IPS-15b (cell line): ENCODE results near the gene TUBGCP3.

ENCODE experiments used
- H3K27me3 ChIP-seq: one replicate; pipeline ENCODE4 v1.6.1; 2013; ENCODE audit warnings: low read length; ENCODE audit not compliant: control insufficient read depth, insufficient read depth
- H3K36me3 ChIP-seq: one replicate; pipeline ENCODE4 v1.6.1; 2013; ENCODE audit warnings: low read length; ENCODE audit not compliant: control insufficient read depth, insufficient read depth
- H3K4me1 ChIP-seq: one replicate; pipeline ENCODE4 v1.6.1; 2013; ENCODE audit warnings: mild to moderate bottlenecking, low read length; ENCODE audit not compliant: control insufficient read depth, insufficient read depth
- H3K4me3 ChIP-seq: one replicate; pipeline ENCODE4 v1.5.1; 2013; ENCODE audit warnings: low read depth, low read length
- H3K9ac ChIP-seq: one replicate; pipeline ENCODE4 v1.6.1; 2013; ENCODE audit warnings: low read depth, mild to moderate bottlenecking, low read length
- H3K9me3 ChIP-seq: one replicate; pipeline ENCODE4 v1.6.1; 2013; ENCODE audit warnings: mild to moderate bottlenecking, low read length; ENCODE audit not compliant: control insufficient read depth, insufficient read depth

TUBGCP3 gene

DNA sequence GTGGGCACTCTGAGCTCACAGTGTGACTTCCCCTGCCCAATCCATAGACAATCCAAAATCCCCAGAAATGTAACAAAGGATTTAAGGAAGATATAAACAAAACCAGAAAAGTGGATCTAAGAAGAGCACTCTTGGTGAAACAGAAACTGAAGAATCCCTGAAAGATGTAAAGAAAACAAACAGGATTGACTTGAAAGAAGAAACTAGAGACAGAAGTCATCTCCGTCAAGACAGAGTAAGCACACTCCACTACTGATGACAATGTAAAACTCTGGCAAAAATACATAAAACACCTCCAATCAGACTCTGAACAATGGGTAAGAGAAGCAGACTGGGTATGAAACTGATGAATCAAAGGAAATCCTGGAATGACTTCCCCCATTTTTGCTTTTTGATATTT is 13.5 kb downstream of the TUBGCP3 start:
- Histone ChIP-seq H3K4me1 (no peaks in the 10 kb centered on the region), H3K27me3 (no peaks in the 10 kb centered on the region), H3K9me3 (no peaks in the 10 kb centered on the region), H3K4me3 (no peak overlapping the region), H3K36me3 (no peaks in the 10 kb centered on the region), H3K9ac (peak overlapping the region; percentile 18)

DNA sequence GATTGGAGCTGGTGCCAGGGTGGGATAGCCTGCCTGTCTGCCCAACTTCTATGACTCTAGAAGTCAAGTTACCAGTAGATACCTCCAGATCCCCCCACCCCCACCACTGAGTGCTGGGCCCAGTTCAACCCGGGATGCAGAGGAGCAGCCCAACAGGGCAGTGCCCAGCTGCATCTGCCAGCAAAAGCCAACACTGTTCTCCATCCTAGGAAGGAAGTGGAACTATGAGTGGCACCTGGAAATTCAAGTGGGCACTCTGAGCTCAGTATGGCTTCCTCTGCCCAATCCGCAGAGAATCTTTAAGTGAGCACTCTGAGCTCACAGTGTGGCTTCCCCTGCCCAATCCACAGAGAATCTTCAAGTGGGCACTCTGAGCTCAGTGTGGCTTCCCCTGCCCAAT is 14.2 kb downstream of the TUBGCP3 start:
- Histone ChIP-seq H3K36me3 (no peaks in the 10 kb centered on the region), H3K9ac (no peak overlapping the region), H3K4me3 (no peak overlapping the region), H3K4me1 (no peaks in the 10 kb centered on the region), H3K9me3 (no peaks in the 10 kb centered on the region), H3K27me3 (no peaks in the 10 kb centered on the region)

DNA sequence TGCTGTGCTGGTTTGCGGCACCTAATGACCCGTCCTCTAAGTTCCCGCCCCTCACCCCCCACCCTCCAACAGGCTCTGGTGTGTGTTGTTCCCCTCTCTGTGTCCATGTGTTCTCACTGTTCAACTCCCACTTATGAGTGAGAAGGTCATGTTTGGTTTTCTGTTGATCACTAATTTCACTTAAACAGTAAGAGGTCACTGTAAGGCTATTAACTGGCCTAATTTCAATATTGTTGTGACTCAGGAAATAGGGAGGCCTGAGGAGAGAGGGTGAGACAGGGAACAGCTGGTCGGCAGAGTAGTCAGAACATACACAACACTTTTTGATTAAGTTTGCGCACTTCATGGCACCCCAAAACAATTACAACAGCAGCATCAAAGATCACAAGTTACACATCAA is 15.6 kb downstream of the TUBGCP3 start:
- peaks cover 3% of the 10 kb centered on the region for H3K36me3 ChIP-seq
- no peak overlapping the region for H3K4me3 ChIP-seq
- no peaks in the 10 kb centered on the region for H3K9me3 ChIP-seq
- no peaks in the 10 kb centered on the region for H3K27me3 ChIP-seq
- no peak overlapping the region for H3K9ac ChIP-seq
- no peaks in the 10 kb centered on the region for H3K4me1 ChIP-seq

DNA sequence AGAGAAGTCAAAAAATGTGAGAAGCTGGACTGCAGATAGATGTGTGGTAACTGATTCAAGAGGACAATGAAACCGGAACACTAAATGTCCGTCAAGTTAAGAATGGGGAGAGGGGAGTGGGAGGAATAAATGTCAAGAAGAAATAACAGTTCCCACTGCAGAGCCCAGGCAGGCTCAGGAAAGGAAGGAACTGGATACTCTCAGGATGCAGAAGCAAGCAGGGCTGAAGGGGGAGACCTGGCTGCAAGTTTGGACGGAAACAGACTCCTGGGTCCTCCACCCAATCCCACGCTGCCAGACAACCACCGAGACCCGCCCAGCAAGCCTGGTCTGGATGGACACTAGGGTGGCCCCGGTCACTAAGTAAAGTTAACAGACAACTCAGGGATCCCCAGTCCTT is 18.1 kb downstream of the TUBGCP3 start:
- Histone ChIP-seq H3K4me1 (no peaks in the 10 kb centered on the region), H3K9ac (no peak overlapping the region), H3K36me3 (peaks cover 7% of the 10 kb centered on the region), H3K4me3 (no peak overlapping the region), H3K9me3 (no peaks in the 10 kb centered on the region), H3K27me3 (no peaks in the 10 kb centered on the region)

DNA sequence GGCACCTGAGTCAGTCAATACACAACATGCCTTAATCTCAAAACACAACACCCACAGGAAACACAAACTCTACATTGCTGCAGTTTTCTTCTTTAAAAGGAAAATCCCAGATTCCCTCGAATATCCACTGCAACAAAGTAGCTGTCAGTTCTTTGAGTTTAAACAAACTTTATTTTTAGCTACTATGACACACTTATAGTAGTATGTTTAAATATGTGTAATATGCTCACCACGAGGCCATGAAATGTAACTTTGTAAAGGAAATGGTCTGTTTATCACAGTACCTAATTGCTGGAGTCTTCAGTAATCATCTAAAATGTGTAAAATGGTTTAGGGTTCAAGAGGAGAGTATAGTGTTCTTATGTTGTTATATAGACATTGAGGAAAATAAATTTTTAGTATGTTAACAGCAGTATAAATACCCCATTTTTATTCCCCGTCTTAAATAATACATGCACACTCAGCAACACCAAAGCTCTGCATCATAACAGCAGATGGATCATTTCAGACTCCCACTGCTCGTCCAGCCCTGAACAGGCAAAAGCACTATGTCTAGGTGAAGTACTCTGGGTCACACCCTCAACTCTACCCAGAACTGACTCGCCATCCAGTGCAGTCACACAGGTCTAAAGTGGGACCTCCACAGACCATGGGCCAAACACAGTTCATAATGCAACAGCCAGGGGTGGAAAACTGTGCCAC is 20.6 kb downstream of the TUBGCP3 start:
- Histone ChIP-seq H3K36me3 (peaks cover 12% of the 10 kb centered on the region), H3K27me3 (no peaks in the 10 kb centered on the region), H3K9ac (no peak overlapping the region), H3K4me3 (no peak overlapping the region), H3K4me1 (no peaks in the 10 kb centered on the region), H3K9me3 (no peaks in the 10 kb centered on the region)

DNA sequence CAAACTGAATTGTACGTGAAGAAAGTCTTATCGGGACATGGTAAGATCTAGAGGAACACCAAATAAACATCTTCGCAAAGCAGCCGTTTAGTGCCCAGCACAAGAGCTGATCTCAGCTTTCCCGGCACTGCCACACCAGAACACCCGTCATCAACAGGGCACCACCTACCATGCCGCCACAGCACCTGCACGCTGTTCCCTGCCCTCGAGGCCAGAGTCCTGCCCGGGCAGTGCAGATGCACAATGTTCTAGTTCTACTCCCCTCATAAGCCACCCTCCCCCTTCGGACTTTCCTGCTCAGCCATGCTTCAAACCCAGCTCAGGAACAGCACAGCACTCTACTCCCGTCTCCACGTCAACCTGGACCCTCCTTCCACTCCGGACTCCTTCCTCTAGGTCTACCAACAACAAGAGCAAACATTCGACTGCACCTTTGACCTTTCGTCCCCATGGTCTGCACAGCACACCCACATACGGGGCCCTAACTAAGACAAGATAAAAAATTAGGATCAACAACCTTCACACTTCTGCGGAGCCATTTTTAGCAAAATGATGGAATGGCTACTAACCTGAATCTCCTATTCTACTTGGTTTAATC is 25.1 kb downstream of the TUBGCP3 start:
- Histone ChIP-seq H3K9ac (no peak overlapping the region), H3K4me3 (no peak overlapping the region), H3K4me1 (no peaks in the 10 kb centered on the region), H3K27me3 (no peaks in the 10 kb centered on the region), H3K9me3 (no peaks in the 10 kb centered on the region), H3K36me3 (peaks cover 14% of the 10 kb centered on the region)

DNA sequence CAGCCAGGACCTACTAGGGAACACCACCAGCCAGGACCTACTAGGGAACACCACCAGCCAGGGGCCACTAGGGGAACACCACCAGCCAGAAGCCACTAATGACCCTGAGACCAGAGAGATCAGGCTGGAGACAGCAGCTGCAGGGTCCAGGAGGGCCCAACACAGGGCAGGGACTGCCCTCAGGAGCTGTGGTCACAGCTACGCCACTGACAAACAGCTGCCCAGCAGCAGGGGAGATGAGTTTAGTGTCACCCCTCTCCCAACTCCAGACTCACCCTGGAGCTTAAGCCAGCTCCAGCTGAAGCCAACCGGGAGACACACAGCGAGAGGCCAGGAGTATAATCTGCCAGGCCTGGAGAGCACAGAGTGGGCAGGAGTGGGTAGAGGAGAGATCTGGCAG is 25.7 kb downstream of the TUBGCP3 start:
- Histone ChIP-seq H3K4me3 (no peak overlapping the region), H3K4me1 (no peaks in the 10 kb centered on the region), H3K9me3 (no peaks in the 10 kb centered on the region), H3K9ac (no peak overlapping the region), H3K27me3 (no peaks in the 10 kb centered on the region), H3K36me3 (peaks cover 13% of the 10 kb centered on the region)

DNA sequence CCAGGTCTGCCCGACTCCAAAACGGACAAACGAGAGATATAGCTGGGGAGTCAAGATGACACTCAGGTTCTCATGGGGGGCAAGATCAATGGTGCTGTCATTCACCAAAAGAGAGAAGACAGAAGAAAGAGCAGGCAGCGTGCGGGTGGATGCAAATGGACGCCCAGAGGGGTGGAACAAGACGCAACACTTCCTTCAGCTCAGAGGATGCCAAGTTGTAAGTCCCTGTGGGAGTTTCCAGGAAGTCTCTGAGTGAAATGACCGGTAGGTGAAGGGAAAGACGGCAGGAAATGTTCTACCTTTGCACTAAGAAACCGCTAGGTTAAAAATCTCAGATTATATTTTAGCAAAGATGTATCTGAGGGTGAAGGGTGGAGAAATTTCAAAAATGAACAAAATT is 26.5 kb downstream of the TUBGCP3 start:
- H3K36me3 ChIP-seq = peaks cover 14% of the 10 kb centered on the region
- H3K27me3 ChIP-seq = no peaks in the 10 kb centered on the region
- H3K9me3 ChIP-seq = no peaks in the 10 kb centered on the region
- H3K4me1 ChIP-seq = no peaks in the 10 kb centered on the region
- H3K4me3 ChIP-seq = no peak overlapping the region
- no peak overlapping the region for H3K9ac ChIP-seq

DNA sequence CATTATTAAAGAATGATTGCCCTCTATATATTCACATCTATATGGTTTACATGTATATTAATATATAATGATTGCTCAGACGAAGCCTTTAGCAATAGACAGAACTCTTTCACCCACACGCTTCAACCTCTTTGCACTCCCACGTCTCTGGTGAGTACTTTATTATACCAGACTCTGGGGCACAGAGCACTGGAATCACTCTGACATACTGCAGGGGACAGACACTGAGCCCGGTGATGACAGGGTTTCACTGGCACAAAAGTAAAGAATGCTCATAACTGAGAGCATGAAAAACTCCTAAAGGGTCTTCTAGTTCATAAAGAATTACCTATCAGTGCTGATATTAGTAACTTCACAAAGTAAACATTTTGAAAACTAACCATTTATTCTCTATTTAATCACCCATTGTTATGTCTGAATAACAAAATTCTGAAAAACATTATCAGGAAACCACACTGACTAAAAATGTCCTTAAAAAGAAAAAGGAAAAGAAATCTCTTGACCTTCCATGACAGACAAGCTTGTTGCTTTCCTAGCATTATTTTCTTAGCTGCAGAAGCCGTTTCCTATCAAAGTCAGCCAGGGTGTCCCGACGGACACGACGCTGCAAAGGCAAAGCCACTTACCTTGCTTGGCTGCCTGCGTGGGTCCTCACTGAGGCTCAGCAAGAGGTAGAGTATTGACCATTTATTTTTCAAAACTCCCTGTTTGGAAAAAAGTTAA is 29.1 kb downstream of the TUBGCP3 start:
- H3K9me3 ChIP-seq = no peaks in the 10 kb centered on the region
- peaks cover 25% of the 10 kb centered on the region for H3K36me3 ChIP-seq
- H3K4me3 ChIP-seq = no peak overlapping the region
- H3K4me1 ChIP-seq = no peaks in the 10 kb centered on the region
- H3K27me3 ChIP-seq = no peaks in the 10 kb centered on the region
- H3K9ac ChIP-seq = no peak overlapping the region

DNA sequence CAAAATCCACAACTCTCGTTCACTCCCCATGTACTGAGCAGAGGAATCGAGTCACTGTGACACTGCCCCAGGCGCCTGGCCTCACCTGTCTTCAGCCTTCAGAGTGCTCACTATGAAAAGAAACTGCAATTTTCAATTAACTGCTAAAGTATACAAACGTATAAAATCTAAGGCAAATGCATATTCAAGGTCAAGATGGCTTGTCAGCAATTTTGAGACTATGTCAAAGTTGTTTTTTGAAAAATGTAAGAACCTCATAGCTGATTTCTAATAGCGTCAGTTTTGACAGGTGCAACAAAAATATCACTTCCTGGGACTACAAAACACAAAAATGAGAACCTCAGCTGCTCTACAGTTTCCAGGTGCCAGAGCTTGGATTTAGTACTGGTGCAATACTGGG is 31.4 kb downstream of the TUBGCP3 start:
- no peak overlapping the region for H3K9ac ChIP-seq
- no peak overlapping the region for H3K4me3 ChIP-seq
- peaks cover 26% of the 10 kb centered on the region for H3K36me3 ChIP-seq

DNA sequence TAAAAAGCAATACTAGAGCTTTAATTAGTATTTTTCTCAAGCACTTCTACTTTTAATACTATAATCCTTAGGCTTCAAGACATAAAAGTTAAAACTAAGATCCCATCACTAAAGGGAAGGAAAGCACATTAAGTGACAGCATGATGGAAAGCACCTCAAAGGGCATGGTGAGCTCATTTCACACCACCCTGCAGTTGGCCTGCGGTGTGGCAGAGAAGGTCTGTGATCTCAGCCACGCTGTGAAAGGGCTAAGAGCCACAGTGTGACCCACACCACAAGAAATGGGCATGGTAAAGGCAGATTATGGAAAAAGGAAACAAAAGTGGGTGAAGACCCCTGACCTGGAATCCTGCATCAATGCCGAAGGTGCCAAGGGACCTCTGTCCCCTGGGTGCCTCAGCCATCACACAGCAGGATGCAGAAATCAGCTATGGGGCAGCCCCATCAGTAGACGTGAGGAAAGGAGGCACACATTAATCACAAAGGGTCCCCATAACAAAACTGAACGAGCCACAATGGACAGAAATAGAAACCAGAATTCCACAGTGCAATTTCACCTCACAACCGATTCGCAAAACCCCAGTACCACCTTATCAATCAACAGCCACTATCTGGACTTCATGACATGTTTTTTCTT is 33.6 kb downstream of the TUBGCP3 start:
- no peaks in the 10 kb centered on the region for H3K4me1 ChIP-seq
- peaks cover 31% of the 10 kb centered on the region for H3K36me3 ChIP-seq

More for the DNA sequence above, 31.4 kb downstream of the TUBGCP3 start:
- H3K9me3 ChIP-seq = no peaks in the 10 kb centered on the region
- no peaks in the 10 kb centered on the region for H3K27me3 ChIP-seq
- H3K4me1 ChIP-seq = no peaks in the 10 kb centered on the region

More for the DNA sequence above, 33.6 kb downstream of the TUBGCP3 start:
- H3K4me3 ChIP-seq = no peak overlapping the region
- H3K9ac ChIP-seq = no peak overlapping the region
- H3K9me3 ChIP-seq = no peaks in the 10 kb centered on the region
- H3K27me3 ChIP-seq = no peaks in the 10 kb centered on the region
